GM10248 (cell line): ENCODE results near the gene TTC21A.

ENCODE experiments used
- CTCF ChIA-PET: fragments of 300-600 bp; sonication (Branson Sonifier 250); formaldehyde crosslinking; extraction: SDS; loops from one replicate; lab custom pipeline; 2021; ENCODE audit warnings: antibody characterized with exemption; lab: Yijun Ruan, JAX
- POLR2A ChIA-PET: fragments of 350-650 bp; sonication (Branson Sonifier 250); formaldehyde crosslinking; extraction: SDS; loops from one replicate; lab custom pipeline; 2020; ENCODE audit warnings: antibody characterized with exemption; lab: Yijun Ruan, JAX
- DNase-seq: peaks from one replicate; pipeline ENCODE4 v3.0.0; 2012; ENCODE audit errors: extremely low spot score
- CTCF ChIP-seq: IDR thresholded peaks from 2 replicates; pipeline ENCODE4 v1.5.1; 2012; ENCODE audit warnings: mild to moderate bottlenecking, low read depth; ENCODE audit errors: extremely low read depth, missing control alignments, control extremely low read depth

TTC21A gene

GRCh38 chr3:39171860-39172259 lies 64.4 kb downstream of the TTC21A start:
- POLR2A ChIA-PET, result no interaction called here
- CTCF ChIA-PET, result interaction anchor here (1.0 to 3.2 kb wide), 10 partner anchors 9 to 175 kb away, joined by 3 to 16 read pairs (median 8); no protein-coding TSS in a partner anchor
- no peak for DNase-seq
- no peak for TF ChIP-seq CTCF

GRCh38 chr3:39173318-39174125 lies 66.0 kb downstream of the TTC21A start:
- DNase-seq, result no peak
- POLR2A ChIA-PET, result interaction anchor here (0.6 kb wide), 1 partner anchor 64 kb away, joined by 4 read pairs; no protein-coding TSS in a partner anchor
- no peak for TF ChIP-seq CTCF
- CTCF ChIA-PET, result interaction anchor here (1.2 to 3.2 kb wide), 8 partner anchors 9 to 118 kb away, joined by 3 to 16 read pairs (median 10); no protein-coding TSS in a partner anchor

GRCh38 chr3:39176025-39176714 lies 68.7 kb downstream of the TTC21A start:
- ChIA-PET CTCF (interaction anchor here (1.6 to 2.2 kb wide), 7 partner anchors 9 to 116 kb away, joined by 4 to 9 read pairs (median 5); no protein-coding TSS in a partner anchor), POLR2A (no interaction called here)
- DNase-seq, result no peak
- TF ChIP-seq CTCF, result no peak

GRCh38 chr3:39177708-39178332 lies 70.3 kb downstream of the TTC21A start:
- TF ChIP-seq CTCF, result no peak
- POLR2A ChIA-PET, result interaction anchor here (0.8 to 1.0 kb wide), 2 partner anchors 52 to 70 kb away, joined by 3 to 5 read pairs; partner anchors contain the start of genes GORASP1 and TTC21A
- peak; percentile 72 for DNase-seq
- CTCF ChIA-PET, result interaction anchor here (0.7 to 2.5 kb wide), 14 partner anchors 7 to 201 kb away, joined by 3 to 21 read pairs (median 5); partner anchors contain the start of gene XIRP1

- no peak for DNase-seq
- CTCF ChIA-PET, result interaction anchor here (1.2 to 2.5 kb wide), 10 partner anchors 9 to 199 kb away, joined by 3 to 21 read pairs (median 6); partner anchors contain the start of gene XIRP1
- TF ChIP-seq CTCF, result no peak
- POLR2A ChIA-PET, result interaction anchor here (1.0 kb wide), 1 partner anchor 53 kb away, joined by 3 read pairs; no protein-coding TSS in a partner anchor
Measured at GRCh38 chr3:39178553-39178952, 71.1 kb downstream of the TTC21A start.

GRCh38 chr3:39180183-39180545 lies 72.7 kb downstream of the TTC21A start:
- no peak for DNase-seq
- ChIA-PET CTCF (interaction anchor here (1.5 to 1.9 kb wide), 2 partner anchors 10 to 53 kb away, joined by 6 to 12 read pairs; no protein-coding TSS in a partner anchor), POLR2A (no interaction called here)
- TF ChIP-seq CTCF, result no peak
